Measurements from ENCODE around the gene SULT2B1.

- no peak for TF ChIP-seq EZH2 (IDR thresholded peaks at IDR 0.05; ENCODE audit: low read length, missing control alignments)
- TF ChIP-seq CTCF (conservative IDR thresholded peaks at IDR 0.05 in 1 of 2, IDR thresholded peaks at IDR 0.05 in 1 of 2; ENCODE audit: low read depth in 1 of 2, low read length in 2 of 2), result no peak
Observed at GRCh38 chr19:48543121-48543710, 8.8 kb upstream of the SULT2B1 start.

Measured in fibroblast of lung (primary cell).